HCT116 (cell line): ENCODE measurements around the gene C2orf78. TPM values are rescaled to one million over a fixed set of nuclear protein-coding genes. Genes with fewer than 3 reads are reported as not detected.

Experiments used
- ATAC-seq: fragments of 200-7000 bp; cut with Tn5 transposase; 2 replicates; pipeline ENCODE4 v1.9.1; 2020; ENCODE audit warnings: mild to moderate bottlenecking, moderate library complexity
- BruUV-seq: library from RNA; stranded (reverse); fragments of 400-500 nt; replicated peaks from 2 replicates; lab custom pipeline; 2021; lab: Mats Ljungman, UMichigan
- CTCF ChIA-PET: fragments of 300-600 bp; sonication (Branson Sonifier 250); formaldehyde crosslinking; loops from one replicate; lab custom pipeline; 2021; ENCODE audit warnings: antibody characterized with exemption; lab: Charles Lee
- POLR2A ChIA-PET: fragments of 300-600, 350-600 bp; sonication (Branson Sonifier 250); formaldehyde crosslinking; loops from one replicate; lab custom pipeline; 2021; ENCODE audit warnings: antibody characterized with exemption; lab: Charles Lee
- RAD21 ChIA-PET, 2 experiments: fragments of 300-600 bp; sonication (Branson Sonifier 250); formaldehyde crosslinking; loops; one replicate each; lab custom pipeline; 2023; ENCODE audit warnings: low total read pairs in 2 of 2; ENCODE audit not compliant: uncharacterized antibody in 2 of 2, unreplicated experiment in 2 of 2, low non-redundant PET in 1 of 2; lab: Charles Lee
- DNase-seq: peaks from one replicate; pipeline ENCODE4 v3.0.0-alpha.2; 2010; ENCODE audit warnings: low read depth, low spot score
- H2AFZ ChIP-seq: fragments of 200-600 bp; shearing (Covaris generic), sonication (generic); 2 replicates; pipeline ENCODE4 v1.6.1; 2017; ENCODE audit warnings: low read depth, mixed run types, mixed read lengths, antibody characterized with exemption, low read length; ENCODE audit not compliant: poor library complexity, severe bottlenecking
- H3K27ac ChIP-seq: 2 replicates; pipeline ENCODE4 v1.5.1; 2012; ENCODE audit warnings: low read depth, low read length
- H3K27me3 ChIP-seq: fragments of 200-600 bp; sonication (generic); 2 replicates; pipeline ENCODE4 v1.6.1; 2016; ENCODE audit warnings: mixed run types, low read length, mixed read lengths; ENCODE audit not compliant: insufficient read depth
- H3K36me3 ChIP-seq, 2 experiments: fragments of 200-500 bp in 1 of 2; fragments of 200-600 bp in 1 of 2; sonication (Bioruptor generic) in 1 of 2; sonication (generic) in 1 of 2; 2 replicates each; pipeline versions ENCODE4 v1.5.1 to v1.6.1; 2014 to 2016; ENCODE audit warnings: low read length in 2 of 2, inconsistent platforms in 1 of 2, mixed read lengths in 1 of 2, mixed run types in 1 of 2; ENCODE audit not compliant: insufficient read depth in 2 of 2, control insufficient read depth in 1 of 2
- H3K4me1 ChIP-seq, 2 experiments: fragments of 200-600 bp in 1 of 2; sonication (generic) in 1 of 2; 2 replicates each; pipeline versions ENCODE4 v1.5.1 to v1.6.1; 2012 to 2017; ENCODE audit warnings: low read length in 2 of 2, inconsistent platforms in 1 of 2, mild to moderate bottlenecking in 1 of 2, mixed read lengths in 1 of 2, mixed run types in 1 of 2, moderate library complexity in 1 of 2; ENCODE audit not compliant: insufficient read depth in 2 of 2, control insufficient read depth in 1 of 2
- H3K4me2 ChIP-seq: fragments of 200-600 bp; sonication (generic); 2 replicates; pipeline ENCODE4 v1.6.1; 2017; ENCODE audit warnings: mixed run types, low read length, mixed read lengths
- H3K4me3 ChIP-seq, 2 experiments: fragments of 200-600 bp in 1 of 2; sonication (generic) in 1 of 2; replicated peaks in 1 of 2; 2 replicates each; pipeline ENCODE4 v1.5.1; 2011 to 2016; ENCODE audit warnings: low read length in 2 of 2, control low read depth in 1 of 2, low read depth in 1 of 2, mild to moderate bottlenecking in 1 of 2, mixed read lengths in 1 of 2, mixed run types in 1 of 2
- H3K79me2 ChIP-seq: fragments of 200-600 bp; sonication (generic); 2 replicates; pipeline ENCODE4 v1.6.1; 2017; ENCODE audit warnings: mild to moderate bottlenecking, mixed run types, low read length, moderate library complexity, mixed read lengths; ENCODE audit not compliant: insufficient read depth
- H3K9ac ChIP-seq: fragments of 200-600 bp; sonication (generic); 2 replicates; pipeline ENCODE4 v1.6.1; 2016; ENCODE audit warnings: low read length, mixed read lengths
- H3K9me2 ChIP-seq: fragments of 200-600 bp; sonication (generic), shearing (Covaris generic); 2 replicates; pipeline ENCODE4 v1.6.1; 2017; ENCODE audit warnings: mixed run types, mild to moderate bottlenecking, moderate library complexity; ENCODE audit not compliant: insufficient read depth
- H3K9me3 ChIP-seq, 2 experiments: fragments of 200-500 bp in 1 of 2; fragments of 200-600 bp in 1 of 2; sonication (Bioruptor generic) in 1 of 2; sonication (generic) in 1 of 2; 2 replicates each; pipeline ENCODE4 v1.6.1; 2014 to 2017; ENCODE audit warnings: low read length in 2 of 2, mixed read lengths in 2 of 2, inconsistent platforms in 1 of 2, low read depth in 1 of 2, mild to moderate bottlenecking in 1 of 2, mixed run types in 1 of 2, moderate library complexity in 1 of 2; ENCODE audit not compliant: control insufficient read depth in 1 of 2, insufficient read depth in 1 of 2
- H4K20me1 ChIP-seq: fragments of 200-600 bp; sonication (generic), shearing (Covaris generic); 2 replicates; pipeline ENCODE4 v1.6.1; 2017; ENCODE audit warnings: mixed run types, mild to moderate bottlenecking, moderate library complexity; ENCODE audit not compliant: insufficient read depth
- CEBPB ChIP-seq: IDR thresholded peaks from 2 replicates; pipeline ENCODE4 v1.6.1; 2012; ENCODE audit warnings: low read depth
- EZH2phosphoT487 ChIP-seq: fragments of 200-600 bp; IDR thresholded peaks from 2 replicates; pipeline ENCODE4 v1.6.1; 2018; ENCODE audit warnings: antibody characterized with exemption, borderline replicate concordance
- JUND ChIP-seq: IDR thresholded peaks from 2 replicates; pipeline ENCODE4 v1.6.1; 2012
- RAD21 ChIP-seq: IDR thresholded peaks from 2 replicates; pipeline ENCODE4 v1.6.1; 2012; ENCODE audit warnings: low read depth, mild to moderate bottlenecking
- intact Hi-C: fragments of 100-400 bp; cut with micrococcal nuclease; formaldehyde crosslinking; loops from 2 replicates; pipeline ENCODE4 v1.10.0; 2022
- total RNA-seq: library from RNA; stranded (reverse); gene quantifications from one replicate; pipeline ENCODE4 v1.2.1, GENCODE V29; 2021; ENCODE audit not compliant: unreplicated experiment

Gene C2orf78
- total RNA-seq, 1 experiment from 2014 or later = 1.5 TPM

DNA sequence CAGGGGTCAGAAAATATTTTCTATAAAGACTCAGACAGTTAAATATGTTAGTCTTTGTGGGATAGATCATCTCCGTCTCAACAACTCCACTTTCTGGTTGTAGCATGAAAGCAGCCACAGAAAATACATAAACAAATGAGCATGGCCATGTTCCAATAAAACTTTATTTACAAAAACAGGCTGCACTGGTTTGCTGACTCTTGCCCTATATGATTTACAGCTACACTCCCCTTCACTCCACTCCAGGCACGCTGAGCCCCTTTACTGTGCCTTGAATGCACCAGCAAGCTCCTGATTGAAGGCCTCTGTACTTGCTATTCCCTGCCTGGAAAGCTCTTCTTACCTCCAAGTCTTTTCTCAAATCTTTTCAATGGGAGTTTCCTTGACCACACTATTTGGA lies 39.0 kb downstream of the C2orf78 start:
- Histone ChIP-seq H3K36me3 (no peaks in the 10 kb centered on the region), H3K9ac (no peak overlapping the region), H3K27me3 (no peaks in the 10 kb centered on the region), H2AFZ (no peak overlapping the region), H3K4me3 (no peak overlapping the region), H3K9me2 (no peaks in the 10 kb centered on the region), H3K27ac (no peak overlapping the region), H4K20me1 (no peaks in the 10 kb centered on the region), H3K9me3 (no peaks in the 10 kb centered on the region), H3K79me2 (no peaks in the 10 kb centered on the region), H3K4me2 (no peak overlapping the region), H3K4me1 (peaks cover 3% of the 10 kb centered on the region in 2 experiments; a peak in 2 of 4 replicates)
- ATAC-seq (no peak), DNase-seq (no peak)
- intact Hi-C loops = no loop called here
- CTCF ChIA-PET = interaction anchor here (1.5 to 2.5 kb wide), 2 partner anchors 326 to 328 kb away, joined by 6 to 19 read pairs; no protein-coding TSS in a partner anchor
- POLR2A ChIA-PET = no interaction called here
- BruUV-seq = no TSS peak
- TF ChIP-seq EZH2phosphoT487 (no peak), JUND (no peak)
- RAD21 ChIA-PET = no interaction called here

DNA sequence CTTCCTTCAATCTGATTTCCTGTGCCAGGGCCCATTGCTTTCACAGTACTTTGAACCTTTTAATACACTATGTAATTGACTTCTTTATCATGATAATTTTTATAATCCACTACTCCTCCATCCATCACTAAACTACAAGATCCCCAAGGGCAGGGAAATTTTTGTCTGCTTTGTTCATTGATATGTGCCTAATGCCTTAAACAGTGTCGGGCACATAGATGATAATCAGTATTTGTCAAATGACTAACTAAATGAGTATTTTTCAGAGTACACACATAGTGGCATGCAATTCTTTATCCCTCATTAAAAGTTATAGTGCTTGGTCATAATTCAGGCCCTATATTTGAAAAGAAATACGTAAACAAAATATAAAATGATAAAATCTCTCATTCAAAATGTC lies 39.4 kb downstream of the C2orf78 start:
- intact Hi-C loops = no loop called here
- no peak overlapping the region for H3K9ac ChIP-seq
- no peak for TF ChIP-seq RAD21
- no peak for TF ChIP-seq JUND
- no peak for TF ChIP-seq CEBPB
- BruUV-seq = no TSS peak
- ATAC-seq (no peak), DNase-seq (no peak)
- no peak overlapping the region for H3K27ac ChIP-seq
- ChIA-PET RAD21 (no interaction called here), POLR2A (no interaction called here), CTCF (interaction anchor here (0.8 to 2.5 kb wide), 11 partner anchors 10 to 512 kb away, joined by 3 to 19 read pairs (median 4); partner anchors contain the start of gene MOB1A)
- no peak overlapping the region for H3K4me2 ChIP-seq
- H3K4me3 ChIP-seq = no peak overlapping the region
- H4K20me1 ChIP-seq = no peaks in the 10 kb centered on the region
- H3K9me3 ChIP-seq = no peaks in the 10 kb centered on the region
- H3K9me2 ChIP-seq = no peaks in the 10 kb centered on the region
- H3K4me1 ChIP-seq = peaks cover 4 to 7% of the 10 kb centered on the region in 2 experiments; a peak in 2 of 4 replicates
- H2AFZ ChIP-seq = no peak overlapping the region
- no peaks in the 10 kb centered on the region for H3K27me3 ChIP-seq
- H3K79me2 ChIP-seq = no peaks in the 10 kb centered on the region
- no peaks in the 10 kb centered on the region for H3K36me3 ChIP-seq
